HG03135 (cell line): ENCODE measurements around the gene CTPS2.

Experiments used
- ATAC-seq: cut with Tn5 transposase; IDR thresholded peaks from one replicate; pipeline ENCODE4 v1.9.1; 2021; ENCODE audit warnings: mild to moderate bottlenecking, moderate library complexity; ENCODE audit not compliant: unreplicated experiment

CTPS2 gene

GRCh38 chrX:16573781-16574180, 138.7 kb downstream of the CTPS2 start:
- no peak for ATAC-seq

GRCh38 chrX:16567681-16568080, 144.8 kb downstream of the CTPS2 start:
- no peak for ATAC-seq

GRCh38 chrX:16566571-16566970, 145.9 kb downstream of the CTPS2 start:
- no peak for ATAC-seq

GRCh38 chrX:16560173-16560572, 152.3 kb downstream of the CTPS2 start:
- ATAC-seq, result no peak

- no peak for ATAC-seq
These were observed 153.3 kb downstream of the CTPS2 start for GRCh38 chrX:16559206-16559619.

- ATAC-seq, result no peak
These were observed 154.0 kb downstream of the CTPS2 start for GRCh38 chrX:16558489-16558888.

- ATAC-seq, result no peak
These were observed 159.9 kb downstream of the CTPS2 start for GRCh38 chrX:16552546-16552945.

- ATAC-seq, result no peak
These were observed 164.8 kb downstream of the CTPS2 start for GRCh38 chrX:16547644-16548043.

- no peak for ATAC-seq
These were observed 167.5 kb downstream of the CTPS2 start for GRCh38 chrX:16544969-16545368.
